Adrenal gland (tissue), 5 donors: ENCODE data around the gene THUMPD2.

Experiments used
- POLR2A ChIP-seq, 2 donors: fragments of 450-650 bp; IDR thresholded peaks; one replicate each; pipeline ENCODE4 v1.6.1; 2017; ENCODE audit warnings: antibody characterized with exemption in 2 of 2, mild to moderate bottlenecking in 2 of 2, moderate library complexity in 1 of 2
- TF ChIP-seq, protein P1 (sequence below), 6 experiments: fragments of 450-650 bp in 4 of 6; fragments of 200-600 bp in 2 of 6; sonication (generic) in 1 of 6; IDR thresholded peaks; 1 replicate in 5 of 6; 2 replicates in 1 of 6; pipeline versions ENCODE4 v1.5.1 to v1.8.0; 2016 to 2021; ENCODE audit warnings: antibody characterized with exemption in 6 of 6, mild to moderate bottlenecking in 2 of 6, moderate library complexity in 1 of 6
- donor health status: DM: no; HTN: no; CAD: no.

GRCh38 chr2:39737661-39738060 is 41.4 kb downstream of the THUMPD2 start:
- TF ChIP-seq, protein P1, sequence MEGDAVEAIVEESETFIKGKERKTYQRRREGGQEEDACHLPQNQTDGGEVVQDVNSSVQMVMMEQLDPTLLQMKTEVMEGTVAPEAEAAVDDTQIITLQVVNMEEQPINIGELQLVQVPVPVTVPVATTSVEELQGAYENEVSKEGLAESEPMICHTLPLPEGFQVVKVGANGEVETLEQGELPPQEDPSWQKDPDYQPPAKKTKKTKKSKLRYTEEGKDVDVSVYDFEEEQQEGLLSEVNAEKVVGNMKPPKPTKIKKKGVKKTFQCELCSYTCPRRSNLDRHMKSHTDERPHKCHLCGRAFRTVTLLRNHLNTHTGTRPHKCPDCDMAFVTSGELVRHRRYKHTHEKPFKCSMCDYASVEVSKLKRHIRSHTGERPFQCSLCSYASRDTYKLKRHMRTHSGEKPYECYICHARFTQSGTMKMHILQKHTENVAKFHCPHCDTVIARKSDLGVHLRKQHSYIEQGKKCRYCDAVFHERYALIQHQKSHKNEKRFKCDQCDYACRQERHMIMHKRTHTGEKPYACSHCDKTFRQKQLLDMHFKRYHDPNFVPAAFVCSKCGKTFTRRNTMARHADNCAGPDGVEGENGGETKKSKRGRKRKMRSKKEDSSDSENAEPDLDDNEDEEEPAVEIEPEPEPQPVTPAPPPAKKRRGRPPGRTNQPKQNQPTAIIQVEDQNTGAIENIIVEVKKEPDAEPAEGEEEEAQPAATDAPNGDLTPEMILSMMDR (IDR thresholded peaks at IDR 0.05) = no peak
- TF ChIP-seq POLR2A (IDR thresholded peaks at IDR 0.05) = no peak
